Stimulated activated CD8-positive, alpha-beta memory T cell treated with anti-CD3 and anti-CD28 coated beads, Interleukin-12 subunit alpha, Interleukin-12 subunit beta, amount 100 ng/mL, for 24 hours (primary cell): ENCODE data around the gene RAPSN.

Experiments
- DNase-seq: peaks from one replicate; pipeline ENCODE4 v3.0.0-alpha.2; 2020; ENCODE audit errors: extremely low read depth

Gene RAPSN

DNA sequence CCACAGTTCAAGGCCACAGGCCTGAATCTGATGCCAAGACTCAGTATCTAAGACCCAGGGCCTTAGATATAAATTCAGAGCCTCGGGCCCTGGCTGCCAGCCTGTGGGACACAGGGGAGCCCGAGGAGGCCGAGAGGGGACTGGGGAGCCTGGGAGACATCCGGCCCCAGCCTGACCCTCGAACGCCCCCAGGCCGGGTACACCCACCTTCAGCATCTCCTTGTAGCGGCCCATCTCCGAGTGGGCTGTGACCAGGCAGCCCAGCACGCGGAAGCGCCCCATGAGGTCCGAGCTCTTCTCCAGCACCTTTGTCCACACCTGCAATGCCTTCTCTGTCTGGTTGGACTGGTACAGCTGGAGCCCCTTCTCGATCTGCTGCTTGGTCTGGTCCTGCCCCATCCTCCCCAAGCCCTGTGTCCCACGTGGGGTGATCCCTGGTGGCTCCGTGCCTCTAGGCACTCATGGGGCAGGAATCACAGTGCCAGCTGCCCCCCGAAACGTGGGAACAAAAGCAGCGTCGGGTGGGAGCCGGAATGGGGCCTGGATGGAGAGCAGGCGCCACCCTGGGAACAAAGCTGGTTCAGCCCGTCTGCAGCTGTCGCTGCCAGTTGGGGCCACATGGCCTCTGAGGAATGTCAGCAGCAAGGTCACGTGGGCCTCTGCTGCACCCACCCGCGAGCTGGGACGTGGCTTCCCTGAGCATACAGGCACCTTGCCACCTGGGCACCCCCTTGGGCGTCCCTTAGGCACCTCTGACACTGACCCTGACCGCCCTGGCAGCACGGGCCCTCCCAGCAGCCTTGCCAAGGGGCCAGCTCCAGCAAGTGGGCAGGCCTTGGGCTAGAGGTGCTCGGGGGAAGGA lies at the start of gene RAPSN:
Gene RAPSN (minus strand): TSS at position 571 of the 862 bp plus-strand sequence. CDS start 172 bp downstream, at position 399.
- no peak for DNase-seq

DNA sequence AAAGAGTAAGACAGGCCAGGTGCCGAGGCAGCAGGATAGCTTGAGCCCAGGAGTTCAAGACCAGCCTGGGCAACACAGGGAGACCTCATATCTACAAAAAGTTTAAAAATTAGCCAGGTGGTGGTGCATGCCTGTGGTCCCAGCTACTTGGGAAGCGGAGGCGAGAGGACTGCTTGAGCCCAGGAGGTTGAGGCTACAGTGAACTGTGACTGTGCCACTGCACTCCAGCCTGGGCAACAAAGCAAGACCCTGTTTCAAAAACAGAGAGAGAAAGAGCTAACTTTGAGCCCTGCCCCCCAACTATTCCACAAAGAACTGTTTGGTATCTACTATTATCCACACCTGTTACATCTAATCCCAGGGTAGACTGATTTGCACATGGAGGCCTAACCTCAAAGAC lies 49.2 kb upstream of the RAPSN start:
- DNase-seq, result no peak

DNA sequence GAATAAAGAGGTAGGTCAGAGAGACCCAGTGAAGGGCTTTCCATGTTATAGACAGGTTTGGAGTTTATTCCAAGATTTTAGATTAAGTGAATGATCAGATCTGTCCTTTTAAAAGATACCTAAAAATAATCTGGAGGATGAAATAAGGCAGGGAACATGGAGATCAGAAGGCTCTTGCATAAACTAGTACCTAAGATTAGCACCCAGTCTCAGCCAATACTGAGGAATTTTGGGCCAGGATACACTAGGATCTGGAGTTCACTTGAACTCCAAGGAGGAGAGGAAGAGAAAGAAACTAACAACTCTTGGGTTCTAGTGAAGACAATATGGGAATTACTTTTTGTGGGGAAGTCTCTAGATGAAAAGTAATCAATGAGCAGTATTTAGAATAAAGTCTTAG lies 47.9 kb upstream of the RAPSN start:
- DNase-seq, result no peak

DNA sequence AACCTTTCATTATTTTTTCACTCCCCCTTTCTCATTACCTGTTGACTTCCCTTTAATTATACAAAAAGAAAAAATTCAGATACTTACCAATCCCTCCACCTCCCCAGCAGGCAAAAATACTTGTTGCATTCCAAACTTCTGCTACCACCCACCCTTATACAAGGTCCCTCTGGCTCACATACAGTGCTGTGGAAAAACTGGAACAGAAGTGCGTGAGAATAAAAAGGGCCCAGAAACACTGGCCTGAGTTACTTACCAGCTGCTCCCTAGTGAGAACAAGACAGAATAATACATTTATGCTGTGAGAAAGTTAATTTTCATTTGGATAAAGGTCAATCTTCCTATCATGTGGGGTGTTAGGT lies 46.9 kb upstream of the RAPSN start:
- no peak for DNase-seq

DNA sequence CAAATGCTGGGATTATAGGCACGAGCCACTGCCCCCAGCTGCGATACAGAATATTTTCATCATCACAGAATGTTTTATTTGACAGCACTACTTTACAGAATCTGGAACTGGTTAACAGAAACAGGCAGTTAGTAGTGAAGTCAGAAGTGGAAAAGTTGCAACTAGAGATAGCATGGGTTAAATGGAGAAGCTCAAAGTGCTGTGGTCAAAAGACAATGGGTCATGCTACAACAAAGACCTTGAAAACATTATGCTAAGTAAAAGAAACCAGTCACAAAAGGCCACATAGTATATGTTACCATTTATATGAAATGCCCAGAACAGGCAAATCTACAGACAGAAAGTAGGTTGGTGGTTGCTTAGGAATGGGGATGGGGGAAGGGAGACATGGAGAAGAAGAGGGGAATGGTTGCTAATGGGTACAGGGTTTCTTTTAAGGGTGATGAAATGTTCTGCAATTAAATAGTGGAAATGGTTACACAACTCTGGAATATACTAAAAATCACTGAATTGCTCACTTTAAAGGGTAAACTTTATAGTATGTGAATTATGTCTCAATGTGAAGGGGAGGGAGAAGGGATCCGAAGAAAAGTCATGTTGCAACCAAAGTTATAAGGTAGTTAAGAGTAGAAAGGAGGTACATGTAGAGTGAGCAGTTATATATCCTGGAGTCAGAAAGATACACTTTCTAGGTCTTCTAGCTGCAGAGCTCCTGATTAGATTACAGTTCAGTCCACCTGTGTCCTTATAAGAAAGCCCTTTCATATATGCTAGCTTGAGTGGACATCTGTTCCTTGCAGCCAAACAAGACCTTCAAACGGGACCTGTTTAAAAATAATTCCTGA lies 46.3 kb upstream of the RAPSN start:
- DNase-seq, result no peak

DNA sequence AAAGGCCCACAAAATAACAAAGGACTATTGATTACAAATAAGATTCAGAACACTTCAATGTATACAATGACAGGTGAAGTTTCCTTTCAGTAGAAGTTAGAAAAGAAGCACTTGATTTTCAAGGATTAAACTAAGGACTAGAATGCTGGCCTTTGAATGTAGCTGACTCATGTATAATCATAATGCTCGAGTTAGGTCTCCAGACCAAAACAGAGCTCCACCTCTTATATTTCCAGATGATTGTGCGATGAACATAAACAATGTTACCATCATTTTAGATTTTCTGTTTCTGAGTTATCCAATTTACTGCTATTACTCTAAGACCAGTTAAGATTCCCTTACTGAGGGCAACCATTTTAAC lies 40.4 kb upstream of the RAPSN start:
- DNase-seq, result no peak

DNA sequence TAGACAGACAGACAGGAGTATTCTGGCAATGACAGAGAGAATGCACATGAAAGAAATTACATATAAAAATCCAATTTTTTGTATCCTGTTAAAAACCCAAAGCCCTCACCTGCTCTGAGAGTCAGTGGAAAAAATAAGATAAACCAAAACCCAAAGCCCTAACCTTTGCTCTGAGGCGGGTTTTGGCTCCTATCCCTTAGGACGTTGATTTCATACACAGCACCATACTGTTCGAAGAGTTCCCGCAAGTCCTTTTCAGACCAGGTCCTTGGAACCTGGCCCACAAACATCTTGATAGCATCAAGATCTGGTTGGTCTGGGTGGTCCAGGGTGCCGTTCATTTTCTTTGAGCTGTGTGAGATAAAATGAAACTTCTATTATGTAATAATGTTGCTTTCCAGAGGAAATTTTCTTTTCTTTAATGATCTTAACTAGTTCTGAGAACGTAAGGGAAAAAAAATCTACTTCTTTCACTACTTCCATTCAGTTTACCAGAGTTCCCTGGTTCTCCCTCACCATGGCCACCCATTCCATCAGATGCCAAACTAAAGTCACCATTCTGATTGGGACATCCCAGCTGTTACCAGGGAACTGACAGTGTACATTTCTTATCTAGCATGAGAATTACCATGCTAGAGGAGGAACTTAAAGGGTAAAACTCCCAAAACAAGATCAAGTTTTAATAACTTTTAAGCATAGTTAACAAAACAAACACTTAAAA lies 39.9 kb upstream of the RAPSN start:
- no peak for DNase-seq

DNA sequence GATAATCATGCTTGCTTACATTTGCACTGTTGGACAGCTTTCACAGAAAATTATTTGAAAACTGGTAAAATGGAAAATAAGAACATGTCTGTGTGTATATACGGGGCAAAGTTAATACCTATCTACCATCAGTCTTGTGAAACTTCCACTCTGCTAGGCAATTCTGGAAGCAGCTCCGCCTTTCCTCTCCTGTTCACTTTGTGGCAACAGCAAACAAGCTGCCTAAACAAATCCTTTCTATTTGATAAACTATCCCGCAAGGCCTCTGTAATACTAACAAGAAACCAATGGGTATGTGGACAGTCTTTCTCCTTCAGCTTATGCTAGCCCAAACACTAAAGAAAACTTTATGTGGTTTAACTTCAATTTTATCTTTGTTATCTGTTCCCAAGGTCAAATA lies 39.2 kb upstream of the RAPSN start:
- DNase-seq, result no peak

DNA sequence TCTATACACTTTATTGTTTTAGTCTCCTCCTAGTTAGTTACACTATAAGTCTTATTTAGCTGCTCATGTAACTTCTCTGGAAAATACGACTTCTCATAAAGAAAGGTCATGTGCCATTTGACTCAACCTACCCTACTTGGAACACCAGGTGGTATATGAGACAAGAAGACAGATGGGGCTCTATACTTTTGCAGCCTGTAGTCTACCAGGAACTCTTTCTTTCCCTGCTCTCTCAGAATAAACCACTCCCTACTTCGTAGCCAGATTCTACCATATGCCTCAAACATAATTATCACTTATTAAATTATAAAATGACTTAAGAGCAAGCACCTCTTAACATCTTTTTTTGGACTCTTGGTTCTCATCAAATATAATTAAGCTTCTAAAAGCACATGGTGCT lies 38.5 kb upstream of the RAPSN start:
- no peak for DNase-seq

DNA sequence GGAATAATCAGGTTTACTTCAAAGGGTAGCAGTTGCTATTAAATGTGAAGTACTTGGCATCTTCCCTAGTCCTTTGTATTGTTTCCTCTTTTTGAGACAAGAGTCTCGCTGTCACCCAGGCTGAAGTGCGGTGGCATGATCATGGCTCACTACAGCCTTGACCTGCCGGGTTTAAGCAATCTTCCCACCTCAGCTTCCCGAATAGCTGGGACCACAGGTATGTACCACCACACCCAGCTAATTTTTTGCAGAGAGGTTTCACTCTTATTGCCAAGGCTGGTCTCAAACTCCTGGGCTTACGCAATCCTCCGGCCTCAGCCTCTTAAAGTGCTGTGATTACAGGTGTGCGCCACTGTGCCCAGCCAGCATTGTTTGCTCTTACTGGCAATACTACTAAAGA lies 36.2 kb upstream of the RAPSN start:
- no peak for DNase-seq

DNA sequence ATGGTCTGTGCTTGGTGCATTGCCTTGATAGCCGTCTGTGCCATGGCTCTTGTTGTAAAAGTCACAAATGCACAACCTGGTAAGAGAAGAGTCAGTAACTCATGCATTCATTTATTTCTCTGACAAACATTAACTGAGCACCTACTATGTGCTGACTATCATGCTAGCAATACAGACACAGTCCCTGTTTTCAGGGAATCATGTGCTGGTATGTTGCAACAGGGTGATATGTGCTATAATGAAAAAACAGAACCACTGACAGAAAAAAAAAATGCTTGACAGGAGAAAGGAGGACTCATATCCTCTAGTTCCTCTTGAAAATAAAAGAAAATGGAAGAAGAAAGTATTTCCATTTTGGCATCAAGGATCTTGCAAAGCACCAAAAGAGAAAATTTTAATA lies 34.5 kb upstream of the RAPSN start:
- DNase-seq, result no peak

DNA sequence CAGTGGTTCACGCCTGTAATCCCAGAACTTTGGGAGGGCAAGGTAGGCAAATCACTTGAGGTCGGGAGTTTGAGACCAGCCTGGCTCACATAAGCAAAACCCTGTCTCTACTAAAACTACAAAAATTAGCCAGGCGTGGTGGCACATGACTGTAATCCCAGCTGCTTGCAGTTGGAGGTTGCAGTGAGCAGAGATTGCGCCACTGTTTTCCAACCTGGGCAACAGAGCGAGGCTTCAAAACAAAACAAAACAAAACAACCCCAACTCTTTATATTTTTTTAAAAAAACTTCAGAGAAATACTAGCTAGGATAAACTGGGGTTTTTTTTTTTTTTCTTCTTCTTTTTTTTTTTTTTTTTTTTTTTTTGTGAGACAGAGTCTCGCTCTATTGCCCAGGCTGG lies 31.8 kb upstream of the RAPSN start:
- DNase-seq, result no peak

DNA sequence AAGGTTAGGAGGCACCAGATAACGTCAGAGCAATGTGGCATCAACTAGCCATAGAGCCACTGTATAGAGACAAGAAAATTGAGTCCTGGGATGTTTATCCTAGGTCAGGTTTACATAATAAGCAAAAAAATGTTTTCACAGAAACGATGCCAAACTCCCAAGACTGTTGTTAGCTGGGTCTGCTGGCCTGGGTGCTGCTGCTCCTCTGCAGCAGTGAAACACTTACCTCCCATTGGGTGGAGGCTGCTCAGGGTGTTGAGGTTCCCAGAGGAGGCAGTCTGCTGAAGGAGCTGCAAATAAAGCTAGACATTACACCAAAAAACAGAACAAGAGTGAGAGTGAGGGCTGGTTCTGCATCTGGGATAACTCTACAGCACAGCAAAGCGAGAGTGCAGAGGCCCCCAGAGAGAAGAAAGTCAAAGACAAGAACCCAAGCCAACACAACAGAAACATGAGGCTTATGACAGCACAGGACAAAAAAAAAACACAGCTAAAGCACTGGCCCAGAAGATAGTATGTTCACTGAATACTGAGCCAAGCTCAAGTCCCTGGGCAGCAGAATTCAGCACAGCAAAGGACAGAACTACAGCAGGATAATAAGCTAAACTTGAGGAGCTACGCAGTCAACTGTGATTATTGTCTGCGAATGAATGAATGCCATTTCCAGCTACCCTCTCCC lies 29.9 kb upstream of the RAPSN start:
- DNase-seq, result no peak

DNA sequence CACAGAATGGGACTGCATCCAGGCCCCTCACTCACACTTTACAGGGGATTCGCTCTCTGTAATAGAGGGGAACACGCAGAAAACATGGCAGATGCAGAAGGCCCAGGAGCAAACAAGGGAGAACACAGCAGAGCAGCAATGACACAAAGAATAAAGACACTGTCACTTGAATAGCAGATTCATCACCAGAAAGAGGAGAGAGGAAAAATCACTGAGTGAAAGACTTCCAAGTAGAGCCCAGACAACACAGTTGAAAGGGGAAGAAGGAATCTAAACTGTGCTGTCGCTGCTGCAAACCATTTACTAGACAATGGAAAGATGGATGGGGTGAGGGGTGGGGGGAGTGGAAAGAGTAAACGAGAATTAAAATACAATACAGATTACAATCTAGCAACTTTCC lies 28.8 kb upstream of the RAPSN start:
- DNase-seq, result no peak

DNA sequence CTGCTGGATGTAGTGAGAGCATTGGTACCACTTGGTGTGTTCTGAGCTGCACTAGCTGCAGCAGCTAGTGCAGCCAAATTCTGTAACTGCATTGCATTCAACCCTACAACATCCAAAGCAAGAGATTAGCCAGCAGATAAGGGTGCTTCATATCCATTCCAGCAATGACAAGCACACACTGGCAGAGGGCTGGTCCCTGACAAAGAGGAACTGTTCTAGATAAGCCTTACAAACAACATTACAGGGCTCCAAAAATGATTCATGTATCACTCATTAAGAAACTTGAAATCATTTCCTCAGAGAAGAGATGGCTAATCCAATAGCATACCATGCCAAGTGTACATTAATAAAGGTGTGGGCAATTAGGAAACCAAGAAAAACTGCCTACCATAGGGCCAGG lies 28.4 kb upstream of the RAPSN start:
- no peak for DNase-seq

DNA sequence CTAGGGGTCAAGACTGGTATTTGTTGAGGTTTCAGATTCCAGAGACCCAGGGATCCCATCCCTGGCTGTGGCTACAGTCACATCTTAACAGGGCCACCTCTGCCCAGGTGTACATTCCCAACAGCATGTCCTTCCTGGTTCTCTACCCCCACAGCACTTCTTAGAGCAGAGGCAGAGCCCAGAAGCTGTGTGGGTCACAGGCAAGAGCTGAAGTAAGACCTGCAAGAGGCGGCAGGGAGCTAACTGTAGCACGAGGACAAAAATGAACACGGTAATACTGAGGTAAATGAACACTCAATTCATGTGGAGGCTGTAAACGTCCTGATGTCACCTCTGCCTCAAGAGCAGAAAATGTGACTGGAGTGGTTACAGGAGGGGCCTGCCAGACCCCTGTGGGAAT lies 21.7 kb upstream of the RAPSN start:
- DNase-seq, result no peak

DNA sequence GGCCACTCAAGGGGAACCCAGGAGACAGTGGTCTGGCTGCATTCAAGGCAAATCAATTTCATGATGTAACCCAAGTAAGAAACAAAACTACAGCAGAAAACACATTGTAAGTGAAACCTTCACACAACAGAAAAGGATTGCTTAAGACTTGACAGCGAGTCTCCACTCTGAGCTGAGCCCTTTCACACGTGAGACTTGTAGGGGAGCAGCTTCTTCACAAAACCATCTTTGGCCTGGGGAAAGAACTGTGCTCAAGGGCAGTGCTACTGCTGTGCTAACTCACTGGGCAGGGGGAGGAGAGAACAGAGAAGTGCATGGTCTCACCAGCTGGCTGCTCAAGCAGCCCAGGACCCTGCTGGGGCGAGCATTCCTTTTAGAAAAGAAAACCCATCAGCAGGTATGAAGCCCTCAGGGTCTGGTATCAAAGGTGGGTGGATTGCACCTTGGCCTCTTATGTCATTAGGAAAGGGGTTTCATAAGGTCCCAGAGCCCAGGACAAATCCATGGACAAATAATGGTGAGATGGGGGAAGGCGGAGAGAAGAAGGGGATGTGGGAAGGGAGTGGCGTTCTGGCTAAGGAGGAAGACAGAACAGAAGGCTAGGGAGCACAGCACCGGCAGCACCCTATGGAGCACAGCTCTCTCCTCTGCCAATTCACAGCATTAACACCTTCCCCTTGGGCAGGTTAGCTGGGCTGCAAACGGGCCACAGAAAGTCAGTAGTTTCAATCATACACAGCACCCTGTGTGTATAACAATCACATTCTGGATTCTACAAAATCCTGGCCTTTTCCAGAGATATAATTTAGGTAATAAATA lies 20.6 kb upstream of the RAPSN start:
- no peak for DNase-seq

DNA sequence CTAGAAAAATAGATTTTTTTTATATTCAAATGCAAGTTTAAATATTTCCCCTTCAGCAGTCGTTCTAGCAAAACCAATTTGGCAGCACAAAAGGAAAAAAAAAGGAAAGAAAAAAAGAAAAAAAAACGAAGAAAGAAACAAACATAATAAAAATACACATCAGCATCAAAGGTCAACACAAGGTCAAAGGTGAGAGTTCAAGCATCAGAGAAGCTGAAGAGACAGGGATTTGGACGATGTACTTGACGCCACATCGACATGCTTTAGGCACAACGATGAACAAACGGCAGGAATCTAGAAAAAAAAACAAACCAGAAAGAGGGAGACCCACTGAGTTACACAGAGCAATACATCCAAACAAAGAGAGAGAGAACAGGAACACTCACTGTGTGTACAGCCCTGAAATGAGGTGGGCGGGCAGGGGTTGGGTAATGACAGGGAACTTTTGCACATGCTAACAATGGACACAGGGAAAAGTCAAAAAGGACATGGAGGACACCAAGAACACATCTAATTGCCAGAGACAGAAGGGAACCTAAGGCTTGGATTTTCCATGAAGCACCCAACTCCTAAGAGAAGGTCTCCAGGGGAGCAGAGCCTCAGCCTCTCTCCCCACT lies 19.8 kb upstream of the RAPSN start:
- DNase-seq, result no peak

DNA sequence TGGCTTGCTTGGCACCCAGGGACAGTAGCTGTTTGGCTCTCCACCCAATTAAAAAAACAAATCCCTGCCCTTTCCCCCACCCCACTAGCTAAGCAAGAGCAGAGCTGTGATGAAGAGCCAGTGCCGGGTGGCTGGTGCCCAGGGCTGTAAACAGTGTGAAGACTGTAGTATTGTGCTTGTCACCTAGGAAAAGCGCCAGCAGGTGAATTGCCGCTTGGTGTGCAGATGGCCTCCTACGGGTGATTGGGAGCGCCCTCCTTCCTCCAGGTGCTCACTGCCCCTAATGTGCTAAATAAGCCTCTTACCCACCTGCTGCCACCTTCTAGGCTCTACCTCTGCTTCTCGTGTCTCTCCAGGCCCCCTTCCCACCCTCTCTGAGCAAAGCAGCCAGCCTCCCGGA lies 18.4 kb upstream of the RAPSN start:
- DNase-seq, result no peak

DNA sequence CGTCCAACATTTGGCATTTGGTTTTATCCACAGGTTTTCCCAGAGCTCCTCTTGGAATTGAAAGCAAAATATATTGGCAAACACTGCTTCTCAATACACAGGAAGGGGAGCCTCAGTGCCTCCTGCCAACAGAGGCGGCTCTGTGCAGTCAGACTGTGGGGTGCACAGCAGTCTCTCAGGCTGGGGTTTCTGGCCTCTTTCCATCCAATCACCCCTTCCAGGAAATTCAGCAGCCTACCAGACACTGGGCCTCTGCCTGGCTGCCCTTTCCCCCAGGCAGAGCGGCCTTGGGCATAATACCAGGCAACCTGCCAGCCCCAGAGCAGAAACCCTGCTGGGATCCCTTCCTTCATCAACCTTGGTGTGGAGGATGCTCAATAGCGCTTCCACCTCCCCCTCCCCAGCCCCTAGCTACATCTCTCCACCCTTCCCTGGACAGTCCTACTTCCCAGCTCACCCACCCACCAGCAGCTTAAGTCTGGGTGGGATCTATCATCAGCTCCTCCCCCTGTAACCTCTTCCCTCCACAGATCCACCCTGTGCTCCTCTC lies 17.8 kb upstream of the RAPSN start:
- DNase-seq, result no peak
